ENCODE data around the gene OXNAD1.
"Not testable (repeated sequence)": the region's sequence is repeated elsewhere in the genome, so short reads cannot be mapped to it uniquely, and the experiment has no call there.

Gene OXNAD1

GRCh38 chr3:16297997-16298885, 33.2 kb downstream of the OXNAD1 start:
- intact Hi-C loops (cut with DNase I) = no loop called here
- no peak for DNase-seq

DNA sequence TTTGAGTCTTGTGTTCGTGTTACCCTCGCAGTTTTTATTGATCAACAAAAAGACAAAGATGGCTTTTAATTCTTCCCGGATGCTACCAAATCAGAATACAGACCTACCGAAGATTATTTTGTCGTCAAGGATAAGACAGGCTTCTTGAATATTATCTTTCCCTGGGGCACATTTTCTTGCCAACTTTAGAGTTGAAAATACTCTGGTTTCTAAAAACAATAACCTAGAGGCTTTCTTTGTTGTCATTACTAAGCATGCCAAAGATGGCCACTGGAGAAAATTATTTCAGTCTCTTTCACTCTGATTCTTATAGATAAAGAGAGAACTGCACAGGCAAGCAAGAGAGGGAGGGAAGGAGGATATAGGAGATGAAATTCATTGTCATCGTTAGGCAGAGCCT, 33.9 kb downstream of the OXNAD1 start:
- no peak for DNase-seq
- intact Hi-C loops (cut with DNase I) = no loop called here

GRCh38 chr3:16299746-16300145, 34.7 kb downstream of the OXNAD1 start:
- no peak for DNase-seq
- intact Hi-C loops (cut with DNase I) = no loop called here

- intact Hi-C loops (cut with DNase I) = no loop called here
- DNase-seq = no peak
Observed at GRCh38 chr3:16300307-16300706, 35.3 kb downstream of the OXNAD1 start.

DNA sequence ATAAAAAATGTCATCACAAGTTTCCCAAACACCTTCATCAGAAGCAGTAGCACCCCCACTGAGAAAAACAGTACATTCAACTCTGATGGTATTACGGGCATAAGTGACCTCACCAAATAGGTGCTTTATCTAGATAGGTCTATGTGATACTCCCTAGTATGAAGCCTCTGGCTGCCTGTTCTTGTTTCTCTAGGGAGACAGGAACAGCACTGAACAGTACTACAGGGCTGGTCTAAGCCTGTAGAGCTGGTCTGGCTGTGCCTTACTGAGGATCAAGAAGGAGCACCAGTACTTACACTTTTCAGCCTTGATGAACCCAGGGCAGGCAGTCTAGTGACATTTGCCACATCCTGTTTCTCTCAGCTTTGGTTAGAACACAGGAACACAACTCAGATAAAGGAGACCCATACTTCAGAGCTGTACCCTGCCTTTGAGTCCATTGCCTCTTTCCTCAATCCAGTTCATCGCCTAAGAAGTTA, 35.9 kb downstream of the OXNAD1 start:
- no peak for DNase-seq
- intact Hi-C loops (cut with DNase I) = no loop called here

DNA sequence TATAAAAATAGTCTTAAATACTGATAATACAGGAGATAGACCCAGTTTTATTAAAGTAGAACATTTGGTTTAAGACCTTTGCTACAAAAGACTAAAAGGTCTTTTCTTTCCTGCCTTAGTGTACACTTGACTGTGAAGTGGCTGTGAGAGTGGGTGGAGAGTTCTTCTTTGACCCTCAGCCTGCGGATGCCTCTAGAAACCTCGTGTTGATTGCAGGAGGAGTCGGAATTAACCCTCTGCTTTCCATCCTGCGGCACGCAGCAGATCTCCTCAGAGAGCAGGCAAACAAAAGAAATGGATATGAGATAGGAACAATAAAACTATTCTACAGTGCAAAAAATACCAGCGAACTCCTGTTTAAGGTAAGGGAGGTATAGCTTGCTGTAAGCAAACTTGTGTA, 36.5 kb downstream of the OXNAD1 start:
- intact Hi-C loops (cut with DNase I) = no loop called here
- no peak for DNase-seq

DNA sequence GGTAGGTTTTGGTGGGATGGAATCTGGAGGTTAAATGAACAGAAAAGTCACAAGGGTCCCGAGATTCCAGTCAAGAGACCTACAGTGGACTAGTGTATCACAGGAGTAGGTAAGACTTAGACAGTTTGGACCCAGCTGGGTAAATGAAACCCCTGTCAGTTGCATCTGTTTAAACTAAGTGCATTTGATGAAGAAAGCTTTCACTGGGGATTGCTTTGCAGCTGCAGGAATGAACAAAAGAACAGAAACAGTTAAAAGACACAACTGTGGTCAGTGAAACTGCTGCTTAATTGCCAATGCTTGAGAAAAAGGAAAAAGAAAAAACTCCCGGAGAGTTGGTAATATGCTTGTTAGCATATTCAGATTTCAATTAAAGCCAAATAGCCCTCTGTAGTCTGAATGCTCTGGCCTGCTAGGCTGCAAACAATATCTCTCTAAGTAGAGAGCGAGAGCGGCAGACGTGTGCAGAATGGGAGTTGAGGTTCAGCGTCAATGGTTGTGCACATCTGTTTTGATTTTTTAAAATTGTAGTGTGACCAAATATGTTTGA, 37.1 kb downstream of the OXNAD1 start:
- no peak for DNase-seq
- intact Hi-C loops (cut with DNase I) = no loop called here

GRCh38 chr3:16303037-16303575, 38.1 kb downstream of the OXNAD1 start:
- intact Hi-C loops (cut with DNase I) = no loop called here

DNA sequence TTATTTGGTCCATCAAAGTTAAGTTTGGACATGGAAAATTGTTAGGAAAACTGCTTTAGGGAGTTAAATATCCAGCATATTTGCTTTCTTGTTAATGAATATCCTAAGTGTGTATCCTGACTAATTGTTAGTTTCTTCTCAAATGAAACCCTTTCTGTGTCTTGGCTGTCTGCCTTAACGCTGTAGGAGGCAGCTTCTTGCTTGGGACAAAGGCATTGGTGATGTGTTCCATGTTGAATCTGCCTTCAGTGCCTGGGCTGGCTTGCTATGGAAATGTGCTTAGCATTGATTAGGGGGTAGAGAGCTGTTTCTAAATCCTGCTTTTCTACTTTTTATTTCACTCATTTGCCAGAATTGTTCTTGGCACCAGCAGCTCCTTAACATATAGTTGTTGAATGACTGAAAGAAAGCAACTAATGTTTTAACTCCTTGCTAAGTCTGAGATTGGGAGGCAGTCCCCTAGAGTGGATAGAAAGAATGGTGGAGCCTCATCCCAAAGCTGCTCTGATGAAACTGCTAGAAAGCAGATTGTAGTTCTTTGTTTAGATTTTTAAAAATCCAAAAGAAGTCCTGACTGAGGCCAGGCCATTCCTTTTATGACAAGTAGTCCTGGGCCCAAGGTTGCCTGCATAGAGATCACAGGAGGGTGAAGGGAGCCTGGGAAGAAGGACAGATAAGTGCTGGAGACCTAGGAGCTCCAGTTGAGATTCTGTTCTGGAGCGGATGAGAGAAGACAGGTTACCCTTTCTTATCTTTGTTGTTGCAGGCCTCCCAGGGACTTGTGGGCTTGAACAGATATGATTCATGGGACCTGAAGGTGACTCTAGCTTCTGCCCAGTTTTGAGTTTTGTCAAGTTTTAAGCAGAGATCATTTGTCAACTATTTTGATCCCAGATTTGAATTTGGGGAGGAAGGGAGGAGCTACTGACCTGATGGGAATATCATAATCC, 39.3 kb downstream of the OXNAD1 start:
- peak in 2 of 42 donors; percentile 47 to 55 for DNase-seq
- intact Hi-C loops (cut with DNase I) = no loop called here

More at GRCh38 chr3:16303037-16303575, 38.1 kb downstream of the OXNAD1 start:
- no peak for DNase-seq

GRCh38 chr3:16305111-16305541, 40.1 kb downstream of the OXNAD1 start:
- intact Hi-C loops (cut with DNase I) = no loop called here
- no peak for DNase-seq

DNA sequence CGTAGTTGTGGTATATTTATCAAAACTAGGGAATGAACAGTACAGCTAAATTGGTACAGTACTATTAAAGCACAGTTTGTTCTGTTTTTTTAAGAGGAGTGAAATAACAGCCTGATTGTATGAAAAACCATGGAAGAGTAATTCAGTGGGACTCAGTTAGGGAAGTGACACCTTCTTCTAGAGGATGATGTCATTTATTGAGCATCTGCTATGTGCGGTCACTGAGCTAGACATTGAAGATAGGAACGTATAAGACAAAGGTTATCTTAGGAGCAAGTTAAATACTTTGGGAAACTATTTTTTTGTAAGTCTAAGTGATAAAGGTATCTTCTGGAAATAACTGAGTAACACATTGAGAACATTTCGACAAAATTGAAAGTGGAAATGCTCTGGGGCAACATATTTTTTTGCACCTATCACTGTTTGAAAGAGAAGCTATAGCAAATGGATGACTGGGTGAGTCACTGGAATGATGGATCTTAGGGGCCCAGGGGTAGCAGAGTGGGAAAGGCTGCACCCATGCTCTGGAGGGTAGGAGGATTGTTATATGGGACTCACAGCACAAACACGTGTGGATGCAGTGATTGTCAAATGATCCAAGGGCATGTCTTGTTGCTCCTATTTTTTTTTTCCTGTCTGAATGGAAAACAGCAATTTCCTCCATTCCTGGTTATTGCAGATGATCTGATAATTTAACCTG, 43.0 kb downstream of the OXNAD1 start:
- intact Hi-C loops (cut with DNase I) = no loop called here
- DNase-seq = no peak

DNA sequence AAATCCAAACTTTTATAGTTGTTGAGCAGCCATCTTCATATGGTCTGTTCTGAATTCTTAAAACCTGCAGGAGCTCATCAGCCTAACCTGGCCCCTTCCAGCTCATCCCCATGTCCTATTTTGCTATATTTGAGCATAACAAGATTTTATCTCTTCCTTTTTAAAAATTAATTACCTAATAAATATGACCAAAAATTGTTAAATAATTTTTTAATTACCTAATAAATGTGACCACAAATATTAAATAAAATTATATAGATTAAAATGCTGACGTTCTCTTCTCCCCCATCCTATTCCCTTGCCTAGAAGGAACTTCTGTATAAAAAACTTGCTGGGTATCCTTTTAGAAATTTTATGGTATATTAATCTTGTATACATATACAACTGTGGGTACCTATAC, 43.7 kb downstream of the OXNAD1 start:
- DNase-seq = no peak
- intact Hi-C loops (cut with DNase I) = no loop called here

DNA sequence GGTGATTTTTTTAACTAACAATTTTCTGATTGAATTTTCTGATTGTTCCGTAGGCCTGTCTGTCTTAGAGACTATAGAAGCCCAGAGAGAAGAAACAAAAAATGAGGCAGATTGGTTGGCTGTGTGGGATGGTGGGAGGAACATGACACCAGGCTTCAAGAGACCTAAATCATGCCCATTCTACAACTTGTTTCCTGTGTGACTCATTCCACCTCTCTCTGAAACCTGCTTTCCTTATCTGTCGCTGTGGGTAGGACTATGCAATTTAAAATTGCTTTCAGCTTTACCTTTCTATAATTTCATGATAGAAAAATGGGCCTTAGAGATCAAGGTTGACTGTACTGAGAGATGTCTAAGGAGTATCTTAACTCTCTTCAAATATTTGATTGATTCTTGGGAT, 44.5 kb downstream of the OXNAD1 start:
- intact Hi-C loops (cut with DNase I) = no loop called here
- DNase-seq = peak in 2 of 42 donors; percentile 28 to 29

- DNase-seq; intact Hi-C loops (cut with DNase I): not testable (repeated sequence)
Observed at GRCh38 chr3:16310486-16310885, 45.5 kb downstream of the OXNAD1 start.

GRCh38 chr3:16311960-16312451, 47.0 kb downstream of the OXNAD1 start:
- DNase-seq = no peak
- intact Hi-C loops (cut with DNase I) = no loop called here

- intact Hi-C loops (cut with DNase I) = no loop called here
- no peak for DNase-seq
Observed at GRCh38 chr3:16313886-16314645, 49.1 kb downstream of the OXNAD1 start.

GRCh38 chr3:16315623-16316022, 50.6 kb downstream of the OXNAD1 start:
- no peak for DNase-seq
- intact Hi-C loops (cut with DNase I) = no loop called here

DNA sequence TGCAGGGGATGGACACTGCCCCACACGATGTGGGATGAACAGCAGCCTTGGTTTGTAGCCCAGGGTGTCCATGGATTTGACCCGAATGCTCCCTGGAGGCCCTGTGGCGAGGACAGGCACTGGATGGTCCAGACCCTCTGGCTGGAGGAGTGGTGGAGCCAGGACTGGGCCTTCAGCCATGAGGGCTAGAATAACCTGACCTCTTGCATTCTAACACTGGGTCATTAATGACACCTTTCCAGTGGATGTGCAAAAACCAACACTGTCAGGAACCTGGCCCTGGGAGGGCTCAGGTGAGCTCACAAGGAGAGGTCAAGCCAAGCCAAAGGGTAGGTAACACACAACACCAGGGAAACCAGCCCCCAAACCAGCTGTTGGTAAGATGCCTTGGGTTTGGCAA, 51.4 kb downstream of the OXNAD1 start:
- intact Hi-C loops (cut with DNase I) = no loop called here
- DNase-seq = peak in 1 of 42 donors; percentile 7

Data from head of caudate nucleus (tissue), 42 donors.